K562 (cell line): ENCODE data around the gene VASH1. TPM values are rescaled to one million over a fixed set of nuclear protein-coding genes. Genes with fewer than 3 reads are reported as not detected.

Experiments
- ATAC-seq: fragments of 200-7000 bp; cut with Tn5 transposase; 3 replicates; pipeline ENCODE4 v1.9.1; 2020; ENCODE audit warnings: moderate library complexity
- BruUV-seq: library from RNA; stranded (reverse); fragments of 400-500 nt; replicated peaks from 2 replicates; lab custom pipeline; 2021; lab: Mats Ljungman, UMichigan
- CTCF ChIA-PET: fragments of 300-600 bp; formaldehyde crosslinking; extraction: SDS; loops from one replicate; lab custom pipeline; 2021; ENCODE audit warnings: low intra/inter-chr PET ratio; lab: Yijun Ruan, JAX
- POLR2A ChIA-PET: fragments of 300-600, 350-650 bp; sonication (Branson Sonifier 250); formaldehyde crosslinking; extraction: SDS; loops from one replicate; lab custom pipeline; 2021; ENCODE audit warnings: antibody characterized with exemption, inconsistent platforms; lab: Yijun Ruan, JAX
- DNase-seq, 4 experiments: peaks; one replicate each; pipeline versions ENCODE4 v3.0.0 to v3.0.0-alpha.2; 2011 to 2018; ENCODE audit warnings: low spot score in 3 of 4, mixed read lengths in 3 of 4; ENCODE audit errors: extremely low read depth in 1 of 4
- FAIRE-seq: peaks from 2 replicates; lab custom pipeline; 2011; peaks lifted over from hg19 to GRCh38; lab: Jason Lieb, UNC
- H2AFZ ChIP-seq: 2 replicates; pipeline ENCODE4 v1.6.0; 2011; ENCODE audit warnings: low read depth, low read length, control low read depth, inconsistent platforms
- H3K27ac ChIP-seq: fragments of 200-600 bp; 3 replicates; pipeline ENCODE4 v1.8.0; 2011; ENCODE audit warnings: low read depth, mild to moderate bottlenecking, control low read depth, inconsistent platforms, low read length, moderate library complexity, mixed read lengths; ENCODE audit errors: extremely low read depth
- H3K27me3 ChIP-seq, 2 experiments: fragments of 300-600 bp in 1 of 2; 2 replicates in 1 of 2; 3 replicates in 1 of 2; pipeline versions ENCODE4 v1.6.0 to v1.8.0; 2011; ENCODE audit warnings: inconsistent platforms in 2 of 2, low read length in 2 of 2, mild to moderate bottlenecking in 1 of 2, mixed read lengths in 1 of 2, moderate library complexity in 1 of 2; ENCODE audit not compliant: control insufficient read depth in 2 of 2, insufficient read depth in 2 of 2
- H3K36me3 ChIP-seq: fragments of 300-600 bp; 3 replicates; pipeline ENCODE4 v1.8.0; 2011; ENCODE audit warnings: mild to moderate bottlenecking, low read length, inconsistent platforms; ENCODE audit not compliant: control insufficient read depth, insufficient read depth
- H3K4me1 ChIP-seq, 2 experiments: fragments of 200-600 bp in 1 of 2; replicated peaks in 1 of 2; 2 replicates in 1 of 2; 3 replicates in 1 of 2; pipeline versions ENCODE4 v1.5.1 to v1.8.0; 2011; ENCODE audit warnings: inconsistent platforms in 2 of 2, low read length in 2 of 2, mild to moderate bottlenecking in 1 of 2, mixed read lengths in 1 of 2, moderate library complexity in 1 of 2; ENCODE audit not compliant: control insufficient read depth in 2 of 2, insufficient read depth in 2 of 2
- H3K4me2 ChIP-seq: 2 replicates; pipeline ENCODE4 v1.6.1; 2011; ENCODE audit warnings: low read length, control low read depth, inconsistent platforms, mixed read lengths; ENCODE audit not compliant: insufficient read depth
- H3K4me3 ChIP-seq: fragments of 200-600 bp; sonication (generic), shearing (Covaris generic); 2 replicates; pipeline ENCODE4 v1.5.1; 2016; ENCODE audit warnings: control low read depth, inconsistent platforms
- H3K79me2 ChIP-seq: fragments of 200-600 bp; 3 replicates; pipeline ENCODE4 v1.8.0; 2011; ENCODE audit warnings: low read length, inconsistent platforms; ENCODE audit not compliant: control insufficient read depth, insufficient read depth
- H3K9ac ChIP-seq, 2 experiments: 2 replicates each; pipeline versions ENCODE4 v1.6.0 to v1.6.1; 2011; ENCODE audit warnings: low read depth in 2 of 2, low read length in 2 of 2, control low read depth in 1 of 2, inconsistent platforms in 1 of 2, mild to moderate bottlenecking in 1 of 2, mixed read lengths in 1 of 2; ENCODE audit not compliant: insufficient read depth in 1 of 2
- H3K9me1 ChIP-seq: one replicate; pipeline ENCODE4 v1.6.0; 2011; ENCODE audit warnings: inconsistent platforms, mild to moderate bottlenecking, low read length, moderate library complexity; ENCODE audit not compliant: control insufficient read depth, insufficient read depth
- H3K9me3 ChIP-seq: replicated peaks from 2 replicates; pipeline ENCODE4 v1.5.1; 2011; ENCODE audit warnings: low read depth, low read length, inconsistent platforms; ENCODE audit not compliant: control insufficient read depth, insufficient read depth
- H4K20me1 ChIP-seq: replicated peaks from 2 replicates; pipeline ENCODE4 v1.6.1; 2011; ENCODE audit warnings: low read length, inconsistent platforms, mixed read lengths; ENCODE audit not compliant: control insufficient read depth, insufficient read depth
- E2F8 ChIP-seq: fragments of 450-650 bp; IDR thresholded peaks from 2 replicates; pipeline ENCODE4 v1.7.1; 2018; ENCODE audit warnings: mild to moderate bottlenecking, low read depth; ENCODE audit not compliant: partially characterized antibody
- KLF16 ChIP-seq: IDR thresholded peaks from 2 replicates; pipeline ENCODE4 v1.6.1; 2016; ENCODE audit warnings: antibody characterized with exemption
- PTTG1 ChIP-seq: fragments of 450-650 bp; IDR thresholded peaks from 2 replicates; pipeline ENCODE4 v1.6.1; 2016; ENCODE audit warnings: low read depth, mild to moderate bottlenecking, missing genetic modification characterization, missing compliant biosample characterization
- ZNF41 ChIP-seq: fragments of 250-450 bp; sonication (Bioruptor Pico); conservative IDR thresholded peaks from 2 replicates; pipeline ENCODE4 v1.4.0; 2020; ENCODE audit warnings: mild to moderate bottlenecking
- WGBS: fragments of 100-300 bp; shearing (Covaris generic); methylation state at CpG from one replicate; pipeline ENCODE4 v1.1.6; 2016; ENCODE audit warnings: low coverage, mixed read lengths; ENCODE audit not compliant: insufficient coverage; ENCODE audit errors: missing lambda C conversion rate; 5-methylcytosine and 5-hydroxymethylcytosine counted together
- in situ Hi-C: fragments of 300-500 bp; cut with MboI; formaldehyde crosslinking; loops from 4 replicates; pipeline ENCODE4 v1.15.0; 2018; ENCODE audit warnings: inconsistent platforms, mixed read lengths
- intact Hi-C: fragments of 100-400 bp; cut with micrococcal nuclease; formaldehyde crosslinking; loops from 2 replicates; pipeline ENCODE4 v1.14.2; 2022
- polyA plus RNA-seq, 8 experiments: library from polyadenylated mRNA; depleted of rRNA in 4 of 8; stranded (reverse) in 5 of 8; unstranded in 3 of 8; fragments of >200 nt; fragmentation: Nextera tagmentation in 2 of 8; fragmentation: Illumina TruSeq in 1 of 8; extraction: Ambion mirVana in 2 of 8; extraction: Trizol in 1 of 8; gene quantifications; 2 replicates each; pipeline versions ENCODE4 v1.2.1 to v1.2.3, GENCODE V29; 2011 to 2014; ENCODE audit warnings: inconsistent platforms in 1 of 8, missing spikeins in 1 of 8
- total RNA-seq, 7 experiments: library from RNA; depleted of rRNA in 6 of 7; stranded (reverse); fragments of >200 nt in 6 of 7; fragmentation: Illumina TruSeq in 2 of 7; extraction: Trizol in 2 of 7; gene quantifications; 2 replicates each; pipeline versions ENCODE4 v1.2.1 to v1.2.3, GENCODE V29; 2011 to 2021; ENCODE audit warnings: low replicate concordance in 1 of 7

The VASH1 gene
- total and polyA plus RNA-seq, 9 of the 15 experiments (the other 6 are each of a cell fraction or from before 2014, with no cell fraction given): 0.01 to 0.43 (median 0.13) TPM; not detected in 1

- no peaks in the 10 kb centered on the region for H3K4me1 ChIP-seq
- H3K27ac ChIP-seq: no peak overlapping the region
- in situ Hi-C loops (no loop called here), intact Hi-C loops (no loop called here)
- H3K4me2 ChIP-seq: no peak overlapping the region
- BruUV-seq: no TSS peak
- no peak for ATAC-seq
- 1% methylated on average over 7 of the region's 7 CpGs for WGBS
- no peak overlapping the region for H2AFZ ChIP-seq
- DNase-seq: no peak
- no peaks in the 10 kb centered on the region for H3K9me1 ChIP-seq
- H3K79me2 ChIP-seq: no peaks in the 10 kb centered on the region
- H3K9ac ChIP-seq: no peak overlapping the region
- ChIA-PET CTCF (no interaction called here), POLR2A (interaction anchor here (0.8 kb wide), 1 partner anchor 12 kb away, joined by 4 read pairs; no protein-coding TSS in a partner anchor)
- H3K36me3 ChIP-seq: no peaks in the 10 kb centered on the region
- H3K27me3 ChIP-seq: peaks cover 0 to 30% of the 10 kb centered on the region in 2 experiments; a peak in 3 of 5 replicates
- no peak overlapping the region for H3K4me3 ChIP-seq
- FAIRE-seq: no peak
- H3K9me3 ChIP-seq: no peaks in the 10 kb centered on the region
- H4K20me1 ChIP-seq: no peaks in the 10 kb centered on the region
- TF ChIP-seq KLF16 (no peak), E2F8 (no peak), PTTG1 (tag) (no peak), ZNF41 (CRISPR knock-in tag) (no peak)
Observed at GRCh38 chr14:76753541-76754198, 7.6 kb upstream of the VASH1 start.
